Vagina (tissue), 2 donors: ENCODE measurements around the gene ABHD5. TPM values are rescaled to one million over a fixed set of nuclear protein-coding genes. Genes with fewer than 3 reads are reported as not detected.

Experiments
- DNase-seq, 2 donors: peaks; one replicate each; pipeline ENCODE4 v3.0.0-alpha.2; 2017; ENCODE audit errors: extremely low spot score in 2 of 2
- H3K27ac ChIP-seq: fragments of 200-600 bp; sonication (generic); one replicate; pipeline ENCODE4 v1.5.1; 2019
- H3K27me3 ChIP-seq: fragments of 200-600 bp; sonication (generic); one replicate; pipeline ENCODE4 v1.5.1; 2019
- H3K36me3 ChIP-seq, 2 donors: fragments of 200-600 bp; sonication (generic); one replicate each; pipeline ENCODE4 v1.5.1; 2017 to 2019
- H3K4me1 ChIP-seq: fragments of 200-600 bp; sonication (generic); one replicate; pipeline ENCODE4 v1.5.1; 2019
- H3K4me3 ChIP-seq, 2 donors: fragments of 200-600 bp; sonication (generic); 1 replicate in 1 of 2; 2 replicates in 1 of 2; pipeline ENCODE4 v1.5.1; 2016 to 2019
- H3K9me3 ChIP-seq: fragments of 200-600 bp; sonication (generic); one replicate; pipeline ENCODE4 v1.5.1; 2019
- CTCF ChIP-seq, 3 experiments: fragments of 450-650 bp in 2 of 3; fragments of 200-600 bp in 1 of 3; sonication (generic) in 1 of 3; IDR thresholded peaks; one replicate each; pipeline ENCODE4 v1.5.1; 2017 to 2019; ENCODE audit warnings: antibody characterized with exemption in 3 of 3, mild to moderate bottlenecking in 2 of 3, moderate library complexity in 2 of 3
- POLR2A ChIP-seq, 2 donors: fragments of 450-650 bp; IDR thresholded peaks; one replicate each; pipeline ENCODE4 v1.6.1; 2017; ENCODE audit warnings: antibody characterized with exemption in 2 of 2, mild to moderate bottlenecking in 2 of 2, moderate library complexity in 2 of 2
- POLR2AphosphoS5 ChIP-seq, 2 donors: sonication (generic); formaldehyde crosslinking; IDR thresholded peaks; one replicate each; pipeline ENCODE4 v1.9.0; 2017; ENCODE audit warnings: antibody characterized with exemption in 2 of 2, mild to moderate bottlenecking in 2 of 2, low read depth in 1 of 2; ENCODE audit not compliant: insufficient read depth in 1 of 2
- intact Hi-C: fragments of 100-400 bp; cut with DNase I; formaldehyde crosslinking; loops from one replicate; pipeline ENCODE4 v1.15.1; 2023
- total RNA-seq: library from RNA; depleted of rRNA; stranded (reverse); fragments of >200 nt; gene quantifications from one replicate; pipeline ENCODE4 v1.2.3, GENCODE V29; 2016

ABHD5 gene
- total RNA-seq, 1 donor from 2014 or later: 34.1 TPM

GRCh38 chr3:43748179-43748578 is 57.4 kb downstream of the ABHD5 start:
- Histone ChIP-seq H3K9me3 (no peaks in the 10 kb centered on the region), H3K27me3 (no peaks in the 10 kb centered on the region), H3K4me1 (peaks cover 13% of the 10 kb centered on the region), H3K36me3 (no peaks in the 10 kb centered on the region), H3K4me3 (no peak overlapping the region), H3K27ac (no peak overlapping the region)
- intact Hi-C loops: no loop called here
- DNase-seq: no peak
- TF ChIP-seq POLR2AphosphoS5 (IDR thresholded peaks at IDR 0.05; ENCODE audit: insufficient read depth in 1 of 2, low read depth in 1 of 2): no peak
- TF ChIP-seq POLR2A (IDR thresholded peaks at IDR 0.05): no peak
- TF ChIP-seq CTCF (IDR thresholded peaks at IDR 0.05): no peak

GRCh38 chr3:43748645-43749044 is 57.9 kb downstream of the ABHD5 start:
- Histone ChIP-seq H3K4me3 (no peak overlapping the region), H3K27me3 (no peaks in the 10 kb centered on the region), H3K4me1 (peaks cover 13% of the 10 kb centered on the region), H3K36me3 (no peaks in the 10 kb centered on the region), H3K9me3 (no peaks in the 10 kb centered on the region), H3K27ac (no peak overlapping the region)
- intact Hi-C loops: no loop called here
- TF ChIP-seq POLR2AphosphoS5 (IDR thresholded peaks at IDR 0.05; ENCODE audit: insufficient read depth in 1 of 2, low read depth in 1 of 2): no peak
- TF ChIP-seq CTCF (IDR thresholded peaks at IDR 0.05): no peak
- no peak for TF ChIP-seq POLR2A (IDR thresholded peaks at IDR 0.05)
- DNase-seq: no peak

DNA sequence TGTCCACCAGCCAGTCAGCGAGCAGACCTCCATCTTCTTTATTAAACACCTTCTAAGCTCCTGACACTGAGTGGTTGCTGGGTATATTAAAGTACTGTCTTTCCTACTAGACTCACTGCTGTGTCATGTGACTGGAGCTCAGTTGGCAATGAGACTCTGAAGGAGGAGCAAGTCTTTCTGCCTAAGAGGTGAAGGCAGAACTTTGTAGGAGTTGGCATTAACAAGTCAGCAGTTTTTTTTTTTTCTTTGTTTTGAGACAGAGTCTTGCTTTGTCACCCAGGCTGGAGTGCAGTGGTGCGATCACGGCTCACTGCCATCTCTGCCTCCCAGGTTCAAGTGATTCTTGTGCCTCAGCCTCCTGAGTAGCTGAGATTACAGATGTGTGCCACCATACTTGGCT is 62.2 kb downstream of the ABHD5 start:
- Histone ChIP-seq H3K36me3 (no peaks in the 10 kb centered on the region), H3K4me3 (no peak overlapping the region), H3K4me1 (peaks cover 6% of the 10 kb centered on the region), H3K9me3 (no peaks in the 10 kb centered on the region), H3K27ac (no peak overlapping the region), H3K27me3 (no peaks in the 10 kb centered on the region)
- no peak for TF ChIP-seq POLR2A (IDR thresholded peaks at IDR 0.05)
- TF ChIP-seq POLR2AphosphoS5 (IDR thresholded peaks at IDR 0.05; ENCODE audit: insufficient read depth in 1 of 2, low read depth in 1 of 2): no peak
- TF ChIP-seq CTCF (IDR thresholded peaks at IDR 0.05): no peak
- intact Hi-C loops: no loop called here
- DNase-seq: no peak

- intact Hi-C loops: no loop called here
- Histone ChIP-seq H3K4me1 (peaks cover 5% of the 10 kb centered on the region), H3K27ac (no peak overlapping the region), H3K9me3 (no peaks in the 10 kb centered on the region), H3K36me3 (no peaks in the 10 kb centered on the region), H3K27me3 (no peaks in the 10 kb centered on the region), H3K4me3 (no peak overlapping the region)
- TF ChIP-seq CTCF (IDR thresholded peaks at IDR 0.05) (no peak), POLR2A (IDR thresholded peaks at IDR 0.05) (no peak), POLR2AphosphoS5 (IDR thresholded peaks at IDR 0.05; ENCODE audit: insufficient read depth in 1 of 2, low read depth in 1 of 2) (no peak)
- DNase-seq: no peak
These were observed 63.3 kb downstream of the ABHD5 start for GRCh38 chr3:43753741-43754715.
